Activated CD4-positive, alpha-beta T cell treated with anti-CD3 and anti-CD28 coated beads, Interleukin-2, amount 10 ng/mL, durations not matched to agents 7 days and 5 days (primary cell): ENCODE results near the gene CLBA1. TPM values are rescaled to one million over a fixed set of nuclear protein-coding genes. Genes with fewer than 3 reads are reported as not detected.
A peak's percentile ranks its signal among the peaks of the same experiment; 100 is the strongest.

ENCODE experiments used
- CTCF ChIA-PET: fragments of 350-600 bp; sonication (Branson Sonifier 250); formaldehyde crosslinking; loops from one replicate; lab custom pipeline; 2021; ENCODE audit warnings: antibody characterized with exemption; lab: Charles Lee
- POLR2A ChIA-PET: fragments of 350-600 bp; sonication (Branson Sonifier 250); formaldehyde crosslinking; loops from one replicate; lab custom pipeline; 2021; ENCODE audit warnings: antibody characterized with exemption; lab: Charles Lee
- DNase-seq: peaks from one replicate; pipeline ENCODE4 v3.0.0-alpha.2; 2020
- H3K27ac Mint-ChIP-seq: one replicate; pipeline ENCODE4 v1.8.0; 2021; ENCODE audit warnings: mild to moderate bottlenecking, moderate library complexity, mixed read lengths
- H3K27me3 Mint-ChIP-seq: one replicate; pipeline ENCODE4 v1.8.0; 2021; ENCODE audit warnings: mixed read lengths
- H3K36me3 Mint-ChIP-seq: one replicate; pipeline ENCODE4 v1.8.0; 2021; ENCODE audit warnings: low read depth, mixed read lengths
- H3K4me1 Mint-ChIP-seq: one replicate; pipeline ENCODE4 v1.8.0; 2021; ENCODE audit warnings: mixed read lengths
- H3K4me3 Mint-ChIP-seq: one replicate; pipeline ENCODE4 v1.8.0; 2021; ENCODE audit warnings: mild to moderate bottlenecking, moderate library complexity, mixed read lengths
- H3K9me3 Mint-ChIP-seq: one replicate; pipeline ENCODE4 v1.8.0; 2021; ENCODE audit warnings: mixed read lengths
- total RNA-seq, 2 experiments: library from RNA; stranded (reverse); gene quantifications; one replicate each; pipeline ENCODE4 v1.2.3, GENCODE V29; 2021

CLBA1 gene
- total RNA-seq, 2 experiments from 2014 or later = 0.60 to 0.77 TPM

- H3K27me3 Mint-ChIP-seq = peaks cover 20% of the 10 kb centered on the region
- H3K36me3 Mint-ChIP-seq = no peaks in the 10 kb centered on the region
- no peaks in the 10 kb centered on the region for H3K9me3 Mint-ChIP-seq
- DNase-seq = no peak
- H3K4me3 Mint-ChIP-seq = no peak overlapping the region
- peaks cover 18% of the 10 kb centered on the region for H3K4me1 Mint-ChIP-seq
- no peak overlapping the region for H3K27ac Mint-ChIP-seq
- CTCF ChIA-PET = interaction anchor here (2.5 kb wide), 1 partner anchor 63 kb away, joined by 19 read pairs; no protein-coding TSS in a partner anchor
- POLR2A ChIA-PET = no interaction called here
Measured at GRCh38 chr14:104982548-104983230, 2.9 kb upstream of the CLBA1 start.

GRCh38 chr14:104983231-104983721, 2.3 kb upstream of the CLBA1 start:
- POLR2A ChIA-PET = no interaction called here
- DNase-seq = no peak
- Mint-ChIP-seq H3K9me3 (no peaks in the 10 kb centered on the region), H3K27ac (peak overlapping the region; percentile 84), H3K4me3 (no peak overlapping the region), H3K4me1 (peaks cover 17% of the 10 kb centered on the region), H3K27me3 (peaks cover 19% of the 10 kb centered on the region), H3K36me3 (no peaks in the 10 kb centered on the region)
- CTCF ChIA-PET = interaction anchor here (3.1 kb wide), 1 partner anchor 63 kb away, joined by 23 read pairs; no protein-coding TSS in a partner anchor

GRCh38 chr14:104984056-104984894, 1.3 kb upstream of the CLBA1 start:
- peak overlapping the region; percentile 69 for H3K4me3 Mint-ChIP-seq
- H3K4me1 Mint-ChIP-seq = peaks cover 11% of the 10 kb centered on the region
- H3K36me3 Mint-ChIP-seq = no peaks in the 10 kb centered on the region
- ChIA-PET CTCF (interaction anchor here (0.7 to 3.1 kb wide), 6 partner anchors 9 to 431 kb away, joined by 3 to 23 read pairs (median 5); partner anchors contain the start of gene CDCA4), POLR2A (no interaction called here)
- DNase-seq = no peak
- peaks cover 10% of the 10 kb centered on the region for H3K27me3 Mint-ChIP-seq
- H3K9me3 Mint-ChIP-seq = no peaks in the 10 kb centered on the region
- H3K27ac Mint-ChIP-seq = peak overlapping the region; percentile 87

- Mint-ChIP-seq H3K36me3 (no peaks in the 10 kb centered on the region), H3K27ac (peak overlapping the region; percentile 54), H3K4me1 (peaks cover 11% of the 10 kb centered on the region), H3K27me3 (peaks cover 3% of the 10 kb centered on the region), H3K4me3 (peak overlapping the region; percentile 58), H3K9me3 (no peaks in the 10 kb centered on the region)
- ChIA-PET POLR2A (no interaction called here), CTCF (interaction anchor here (2.3 to 3.1 kb wide), 2 partner anchors 59 kb away, joined by 7 to 23 read pairs; no protein-coding TSS in a partner anchor)
- no peak for DNase-seq
Measured at GRCh38 chr14:104986487-104987164, 1.0 kb downstream of the CLBA1 start.

GRCh38 chr14:104989236-104989950, 3.8 kb downstream of the CLBA1 start:
- no peak overlapping the region for H3K27ac Mint-ChIP-seq
- H3K4me3 Mint-ChIP-seq = no peak overlapping the region
- ChIA-PET CTCF (interaction anchor here (0.6 to 1.4 kb wide), 4 partner anchors 10 to 56 kb away, joined by 3 to 5 read pairs (median 4); no protein-coding TSS in a partner anchor), POLR2A (interaction anchor here (0.7 kb wide), 1 partner anchor 1648 kb away, joined by 3 read pairs; no protein-coding TSS in a partner anchor)
- H3K36me3 Mint-ChIP-seq = no peaks in the 10 kb centered on the region
- peaks cover 6% of the 10 kb centered on the region for H3K4me1 Mint-ChIP-seq
- peaks cover 3% of the 10 kb centered on the region for H3K27me3 Mint-ChIP-seq
- H3K9me3 Mint-ChIP-seq = no peaks in the 10 kb centered on the region
- DNase-seq = no peak

GRCh38 chr14:104989951-104990303, 4.3 kb downstream of the CLBA1 start:
- CTCF ChIA-PET = interaction anchor here (1.0 to 1.4 kb wide), 3 partner anchors 9 to 56 kb away, joined by 3 to 5 read pairs (median 4); no protein-coding TSS in a partner anchor
- peaks cover 4% of the 10 kb centered on the region for H3K4me1 Mint-ChIP-seq
- no peaks in the 10 kb centered on the region for H3K9me3 Mint-ChIP-seq
- H3K4me3 Mint-ChIP-seq = no peak overlapping the region
- DNase-seq = no peak
- POLR2A ChIA-PET = interaction anchor here (0.7 kb wide), 1 partner anchor 1647 kb away, joined by 3 read pairs; no protein-coding TSS in a partner anchor
- peaks cover 3% of the 10 kb centered on the region for H3K27me3 Mint-ChIP-seq
- no peak overlapping the region for H3K27ac Mint-ChIP-seq
- no peaks in the 10 kb centered on the region for H3K36me3 Mint-ChIP-seq

GRCh38 chr14:104991896-104992230, 6.3 kb downstream of the CLBA1 start:
- Mint-ChIP-seq H3K36me3 (no peaks in the 10 kb centered on the region), H3K27me3 (peaks cover 3% of the 10 kb centered on the region), H3K9me3 (no peaks in the 10 kb centered on the region), H3K4me3 (no peak overlapping the region), H3K27ac (peak overlapping the region; percentile 82), H3K4me1 (peaks cover 3% of the 10 kb centered on the region)
- ChIA-PET CTCF (no interaction called here), POLR2A (no interaction called here)
- no peak for DNase-seq

- Mint-ChIP-seq H3K4me1 (no peaks in the 10 kb centered on the region), H3K36me3 (no peaks in the 10 kb centered on the region), H3K27ac (no peak overlapping the region), H3K27me3 (no peaks in the 10 kb centered on the region), H3K4me3 (no peak overlapping the region), H3K9me3 (no peaks in the 10 kb centered on the region)
- no peak for DNase-seq
- POLR2A ChIA-PET = no interaction called here
- CTCF ChIA-PET = no interaction called here
Measured at GRCh38 chr14:104992501-104992900, 6.9 kb downstream of the CLBA1 start.

- ChIA-PET POLR2A (no interaction called here), CTCF (interaction anchor here (0.8 to 1.6 kb wide), 3 partner anchors 22 to 94 kb away, joined by 3 to 5 read pairs (median 3); no protein-coding TSS in a partner anchor)
- Mint-ChIP-seq H3K36me3 (no peaks in the 10 kb centered on the region), H3K27me3 (no peaks in the 10 kb centered on the region), H3K4me3 (no peak overlapping the region), H3K9me3 (no peaks in the 10 kb centered on the region), H3K4me1 (no peaks in the 10 kb centered on the region), H3K27ac (no peak overlapping the region)
- DNase-seq = no peak
Measured at GRCh38 chr14:104993306-104993705, 7.7 kb downstream of the CLBA1 start.

GRCh38 chr14:104993808-104994591, 8.4 kb downstream of the CLBA1 start:
- Mint-ChIP-seq H3K27ac (no peak overlapping the region), H3K4me3 (no peak overlapping the region), H3K27me3 (no peaks in the 10 kb centered on the region), H3K36me3 (no peaks in the 10 kb centered on the region), H3K4me1 (no peaks in the 10 kb centered on the region), H3K9me3 (no peaks in the 10 kb centered on the region)
- POLR2A ChIA-PET = no interaction called here
- CTCF ChIA-PET = interaction anchor here (0.8 to 1.6 kb wide), 3 partner anchors 21 to 93 kb away, joined by 3 to 5 read pairs (median 3); no protein-coding TSS in a partner anchor
- DNase-seq = no peak

GRCh38 chr14:104994978-104995377, 9.4 kb downstream of the CLBA1 start:
- Mint-ChIP-seq H3K4me3 (no peak overlapping the region), H3K36me3 (no peaks in the 10 kb centered on the region), H3K27ac (no peak overlapping the region), H3K4me1 (no peaks in the 10 kb centered on the region), H3K9me3 (peaks cover 3% of the 10 kb centered on the region), H3K27me3 (no peaks in the 10 kb centered on the region)
- POLR2A ChIA-PET = no interaction called here
- CTCF ChIA-PET = interaction anchor here (1.2 to 1.6 kb wide), 2 partner anchors 20 to 51 kb away, joined by 3 to 5 read pairs; no protein-coding TSS in a partner anchor
- no peak for DNase-seq
